GM15510 (cell line): ENCODE data around the gene COQ8B.

ENCODE experiments used
- POLR2A ChIP-seq: IDR thresholded peaks from 3 replicates; pipeline ENCODE4 v1.6.1; 2011; ENCODE audit warnings: borderline replicate concordance; ENCODE audit not compliant: insufficient read length; ENCODE audit errors: extremely low read depth

Gene COQ8B

GRCh38 chr19:40733149-40733548, 16.5 kb upstream of the COQ8B start:
- TF ChIP-seq POLR2A: no peak

- no peak for TF ChIP-seq POLR2A
These were observed 9.6 kb upstream of the COQ8B start for GRCh38 chr19:40726279-40726678.

- TF ChIP-seq POLR2A: no peak
These were observed 8.2 kb upstream of the COQ8B start for GRCh38 chr19:40724855-40725254.

GRCh38 chr19:40724315-40724714, 7.6 kb upstream of the COQ8B start:
- TF ChIP-seq POLR2A: no peak

GRCh38 chr19:40723661-40724254, 7.1 kb upstream of the COQ8B start:
- TF ChIP-seq POLR2A: no peak

- no peak for TF ChIP-seq POLR2A
These were observed 5.4 kb upstream of the COQ8B start for GRCh38 chr19:40721936-40722661.

- TF ChIP-seq POLR2A: no peak
These were observed 4.4 kb upstream of the COQ8B start for GRCh38 chr19:40721140-40721486.

- no peak for TF ChIP-seq POLR2A
These were observed 2.8 kb upstream of the COQ8B start for GRCh38 chr19:40719414-40719894.

- peak; percentile 32 for TF ChIP-seq POLR2A
These were observed 2.2 kb upstream of the COQ8B start for GRCh38 chr19:40718774-40719391.

- TF ChIP-seq POLR2A: no peak
These were observed 1.4 kb upstream of the COQ8B start for GRCh38 chr19:40717880-40718773.

GRCh38 chr19:40717325-40717879, 716 bp upstream of the COQ8B start:
- TF ChIP-seq POLR2A: peak; percentile 1

GRCh38 chr19:40716031-40716481, 630 bp downstream of the COQ8B start:
- TF ChIP-seq POLR2A: no peak

GRCh38 chr19:40714441-40715299, 2.0 kb downstream of the COQ8B start:
- TF ChIP-seq POLR2A: peak; percentile 32

GRCh38 chr19:40713939-40714338, 2.7 kb downstream of the COQ8B start:
- no peak for TF ChIP-seq POLR2A
